ENCODE results near the gene MAGEB3. TPM values are rescaled to one million over a fixed set of nuclear protein-coding genes. Genes with fewer than 3 reads are reported as not detected.

MAGEB3 gene, protein sequence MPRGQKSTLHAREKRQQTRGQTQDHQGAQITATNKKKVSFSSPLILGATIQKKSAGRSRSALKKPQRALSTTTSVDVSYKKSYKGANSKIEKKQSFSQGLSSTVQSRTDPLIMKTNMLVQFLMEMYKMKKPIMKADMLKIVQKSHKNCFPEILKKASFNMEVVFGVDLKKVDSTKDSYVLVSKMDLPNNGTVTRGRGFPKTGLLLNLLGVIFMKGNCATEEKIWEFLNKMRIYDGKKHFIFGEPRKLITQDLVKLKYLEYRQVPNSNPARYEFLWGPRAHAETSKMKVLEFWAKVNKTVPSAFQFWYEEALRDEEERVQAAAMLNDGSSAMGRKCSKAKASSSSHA
- polyA plus RNA-seq (not detected in 3 replicates), polyA minus RNA-seq (not detected in 3 replicates)
- not detected for polyA plus RNA-seq (2011; ENCODE audit: low read depth)
- not detected in 2 replicates for polyA plus RNA-seq (2011; cell fraction: cytosol; rRNA removed)
- not detected in 2 replicates for polyA plus RNA-seq (2011; cell fraction: nucleus; rRNA removed)
- not detected in 2 replicates for polyA plus RNA-seq (2012; ENCODE audit: low replicate concordance)
- polyA minus RNA-seq (2011; cell fraction: cytosol; rRNA and poly(A)+ RNA removed), result not detected
- not detected in 2 replicates for polyA minus RNA-seq (2011; cell fraction: nucleus; rRNA and poly(A)+ RNA removed)

DNA sequence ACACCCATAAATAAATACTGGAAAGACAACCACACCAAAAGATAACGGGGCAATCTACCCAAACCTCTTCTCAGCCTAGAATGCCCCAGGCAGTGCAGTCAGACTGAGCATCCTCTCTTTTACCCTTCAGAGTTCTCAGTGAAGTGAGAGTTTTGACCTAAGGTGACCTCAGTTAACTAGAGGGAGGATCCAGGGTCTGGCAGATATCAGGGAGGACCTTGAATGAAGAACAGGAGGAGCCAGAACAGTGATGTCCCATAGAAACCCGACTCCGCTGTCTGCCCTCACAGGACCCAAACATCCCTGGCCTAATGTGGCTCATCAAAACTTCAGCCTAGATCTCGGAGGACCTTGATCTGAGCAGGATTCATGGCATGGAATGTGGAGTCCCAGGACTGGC, at the start of gene MAGEB3:
Gene MAGEB3, plus strand, starts transcription at position 263 of the 400 bp plus-strand sequence. CDS start 5,268 bp downstream, outside the sequence.
- no peaks in the 10 kb centered on the region for H3K27me3 ChIP-seq (ENCODE audit: control insufficient read depth, extremely low read depth, insufficient read depth, low read length)
- no peak for FAIRE-seq
- H3K36me3 ChIP-seq (ENCODE audit: control insufficient read depth in 2 of 2, extremely low read depth in 1 of 2, insufficient read depth in 2 of 2, low read length in 2 of 2), result no peaks in the 10 kb centered on the region
- H3K4me3 ChIP-seq (ENCODE audit: control insufficient read depth in 2 of 3, extremely low read depth in 1 of 3, insufficient read depth in 2 of 3, low read depth in 1 of 3, low read length in 3 of 3), result no peak within 1 kb of the TSS
- no peak for DNase-seq (ENCODE audit: low read depth, low spot score)
- H4K20me1 ChIP-seq (ENCODE audit: control insufficient read depth, extremely low read depth, insufficient read depth, low read length), result no peaks in the 10 kb centered on the region
- no peak within 1 kb of the TSS for H3K27ac ChIP-seq (ENCODE audit: control insufficient read depth, insufficient read depth, low read length)
- no peaks in the 10 kb centered on the region for H3K9me1 ChIP-seq (ENCODE audit: control insufficient read depth, extremely low read depth, insufficient read depth, low read length)
- TF ChIP-seq, protein P1, sequence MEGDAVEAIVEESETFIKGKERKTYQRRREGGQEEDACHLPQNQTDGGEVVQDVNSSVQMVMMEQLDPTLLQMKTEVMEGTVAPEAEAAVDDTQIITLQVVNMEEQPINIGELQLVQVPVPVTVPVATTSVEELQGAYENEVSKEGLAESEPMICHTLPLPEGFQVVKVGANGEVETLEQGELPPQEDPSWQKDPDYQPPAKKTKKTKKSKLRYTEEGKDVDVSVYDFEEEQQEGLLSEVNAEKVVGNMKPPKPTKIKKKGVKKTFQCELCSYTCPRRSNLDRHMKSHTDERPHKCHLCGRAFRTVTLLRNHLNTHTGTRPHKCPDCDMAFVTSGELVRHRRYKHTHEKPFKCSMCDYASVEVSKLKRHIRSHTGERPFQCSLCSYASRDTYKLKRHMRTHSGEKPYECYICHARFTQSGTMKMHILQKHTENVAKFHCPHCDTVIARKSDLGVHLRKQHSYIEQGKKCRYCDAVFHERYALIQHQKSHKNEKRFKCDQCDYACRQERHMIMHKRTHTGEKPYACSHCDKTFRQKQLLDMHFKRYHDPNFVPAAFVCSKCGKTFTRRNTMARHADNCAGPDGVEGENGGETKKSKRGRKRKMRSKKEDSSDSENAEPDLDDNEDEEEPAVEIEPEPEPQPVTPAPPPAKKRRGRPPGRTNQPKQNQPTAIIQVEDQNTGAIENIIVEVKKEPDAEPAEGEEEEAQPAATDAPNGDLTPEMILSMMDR (optimal IDR thresholded peaks at IDR 0.05 in 1 of 3, IDR thresholded peaks at IDR 0.05 in 1 of 3, conservative IDR thresholded peaks at IDR 0.05 in 1 of 3; ENCODE audit: extremely low read depth in 1 of 3, insufficient read depth in 2 of 3, low read length in 3 of 3), result no peak
- TF ChIP-seq EZH2 (IDR thresholded peaks at IDR 0.05; ENCODE audit: low read length), result no peak
- no peak within 1 kb of the TSS for H2AFZ ChIP-seq (ENCODE audit: control insufficient read depth, low read length)
- no peaks in the 10 kb centered on the region for H3K79me2 ChIP-seq (ENCODE audit: control insufficient read depth, insufficient read depth, low read length)
- no peaks in the 10 kb centered on the region for H3K9me3 ChIP-seq (ENCODE audit: control insufficient read depth, low read depth, low read length)
- H3K4me1 ChIP-seq (ENCODE audit: control insufficient read depth, extremely low read depth, insufficient read depth, low read length), result no peaks in the 10 kb centered on the region
- dilution Hi-C loops (cut with MboI; ENCODE audit: extremely low pct_ligation_motif_present, low sequenced_read_pairs), result no loop called here
- no peak within 1 kb of the TSS for H3K9ac ChIP-seq (ENCODE audit: control insufficient read depth, extremely low read depth, insufficient read depth, low read length)
- H3K4me2 ChIP-seq (ENCODE audit: control insufficient read depth, extremely low read depth, insufficient read depth, low read depth, low read length), result no peak within 1 kb of the TSS

DNA sequence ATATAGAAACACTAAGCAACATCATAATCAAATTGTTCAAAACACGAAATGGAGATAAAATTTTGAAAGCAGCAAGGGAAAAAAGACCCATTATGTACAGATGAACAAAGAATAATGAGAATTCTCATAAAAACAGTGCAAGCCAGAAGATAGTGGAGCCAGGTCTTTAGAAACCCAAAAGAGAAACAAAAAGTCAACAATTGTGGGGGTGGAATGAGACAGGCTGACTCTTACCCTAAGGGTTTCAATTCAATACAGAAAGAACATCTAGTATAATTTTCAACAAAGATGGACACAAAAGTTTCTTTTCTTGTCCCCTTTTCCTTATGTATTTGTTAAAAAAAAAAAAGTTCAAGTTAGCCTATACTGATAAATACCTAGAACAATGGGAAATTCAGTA, 49.1 kb upstream of the MAGEB3 start:
- H2AFZ ChIP-seq (ENCODE audit: control insufficient read depth, low read length), result no peak overlapping the region
- no peak overlapping the region for H3K9ac ChIP-seq (ENCODE audit: control insufficient read depth, extremely low read depth, insufficient read depth, low read length)
- H3K9me3 ChIP-seq (ENCODE audit: control insufficient read depth, low read depth, low read length), result no peaks in the 10 kb centered on the region
- no peak overlapping the region for H3K27ac ChIP-seq (ENCODE audit: control insufficient read depth, insufficient read depth, low read length)
- H3K4me3 ChIP-seq (ENCODE audit: control insufficient read depth in 2 of 3, extremely low read depth in 1 of 3, insufficient read depth in 2 of 3, low read depth in 1 of 3, low read length in 3 of 3), result no peak overlapping the region
- no peak overlapping the region for H3K4me2 ChIP-seq (ENCODE audit: control insufficient read depth, extremely low read depth, insufficient read depth, low read depth, low read length)
- no peaks in the 10 kb centered on the region for H3K4me1 ChIP-seq (ENCODE audit: control insufficient read depth, extremely low read depth, insufficient read depth, low read length)
- no peaks in the 10 kb centered on the region for H4K20me1 ChIP-seq (ENCODE audit: control insufficient read depth, extremely low read depth, insufficient read depth, low read length)
- DNase-seq (ENCODE audit: low read depth, low spot score) (no peak), FAIRE-seq (no peak)
- dilution Hi-C loops (cut with MboI; ENCODE audit: extremely low pct_ligation_motif_present, low sequenced_read_pairs), result no loop called here
- no peaks in the 10 kb centered on the region for H3K36me3 ChIP-seq (ENCODE audit: control insufficient read depth in 2 of 2, extremely low read depth in 1 of 2, insufficient read depth in 2 of 2, low read length in 2 of 2)
- TF ChIP-seq EZH2 (IDR thresholded peaks at IDR 0.05; ENCODE audit: low read length), result no peak
- TF ChIP-seq, protein P1 (optimal IDR thresholded peaks at IDR 0.05 in 1 of 3, IDR thresholded peaks at IDR 0.05 in 1 of 3, conservative IDR thresholded peaks at IDR 0.05 in 1 of 3; ENCODE audit: extremely low read depth in 1 of 3, insufficient read depth in 2 of 3, low read length in 3 of 3), result no peak
- H3K27me3 ChIP-seq (ENCODE audit: control insufficient read depth, extremely low read depth, insufficient read depth, low read length), result no peaks in the 10 kb centered on the region
- no peaks in the 10 kb centered on the region for H3K9me1 ChIP-seq (ENCODE audit: control insufficient read depth, extremely low read depth, insufficient read depth, low read length)
- no peaks in the 10 kb centered on the region for H3K79me2 ChIP-seq (ENCODE audit: control insufficient read depth, insufficient read depth, low read length)

All from keratinocyte (primary cell).